ENCODE measurements around the gene FAM25G. TPM values are rescaled to one million over a fixed set of nuclear protein-coding genes. Genes with fewer than 3 reads are reported as not detected.

FAM25G gene
- total and polyA plus RNA-seq, 2 of the 13 experiments (the other 11 are each of a cell fraction or from before 2014, with no cell fraction given), result not detected

- TF ChIP-seq CTCF (CRISPR knock-in tag; IDR thresholded peaks at IDR 0.05) (no peak), ZNF18 (CRISPR knock-in tag; IDR thresholded peaks at IDR 0.05; ENCODE audit: insufficient replicate concordance) (no peak), ZNF652 (CRISPR knock-in tag; IDR thresholded peaks at IDR 0.05; ENCODE audit: borderline replicate concordance, low read depth) (no peak), SCMH1 (CRISPR knock-in tag; IDR thresholded peaks at IDR 0.05; ENCODE audit: borderline replicate concordance) (no peak), MXD4 (CRISPR knock-in tag; IDR thresholded peaks at IDR 0.05) (no peak), BRD4 (CRISPR knock-in tag; IDR thresholded peaks at IDR 0.05) (no peak), HCFC1 (IDR thresholded peaks at IDR 0.05; ENCODE audit: low read depth, low read length) (no peak), ARNTL (CRISPR knock-in tag; IDR thresholded peaks at IDR 0.05) (no peak), ZNF329 (CRISPR knock-in tag; IDR thresholded peaks at IDR 0.05; ENCODE audit: low read depth) (no peak)
These were observed 39.5 kb downstream of the FAM25G start (continued) for GRCh38 chr10:47451998-47452494.

DNA sequence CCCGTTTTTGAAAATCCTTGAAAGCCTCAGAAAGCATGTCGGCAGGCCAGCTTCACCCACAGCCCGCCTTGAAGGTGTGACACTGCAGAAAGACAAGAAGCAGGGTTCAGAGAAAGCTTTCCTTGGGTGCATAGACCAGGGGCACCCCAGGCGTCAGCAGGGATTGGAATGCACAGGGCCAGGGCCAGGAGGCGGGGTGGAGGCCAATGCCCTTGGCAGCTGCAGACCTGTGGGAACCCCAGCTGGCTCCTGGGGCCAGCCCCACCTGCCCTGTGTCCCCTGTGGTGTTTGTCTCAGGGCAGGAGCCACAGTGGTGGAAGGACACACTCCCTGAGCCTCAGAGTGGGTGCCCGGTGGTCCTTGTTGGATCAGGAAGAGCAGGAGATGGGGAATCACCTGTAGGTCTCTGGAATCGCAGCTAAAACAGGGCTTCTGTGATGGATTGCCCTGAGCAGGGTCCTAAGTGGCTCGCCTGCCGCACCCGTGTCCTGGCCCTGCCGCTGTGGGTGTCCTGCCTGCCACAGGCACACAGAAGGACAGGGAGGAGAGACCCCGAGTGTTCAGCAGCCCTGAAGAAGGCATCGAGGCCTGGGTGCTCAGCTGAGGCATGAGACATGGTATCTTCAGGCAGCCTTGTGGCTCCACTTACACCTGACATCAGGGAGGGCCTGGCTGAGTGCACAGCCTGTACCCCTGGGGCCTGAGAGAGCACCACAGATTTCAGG, 40.1 kb downstream of the FAM25G start:
- Histone ChIP-seq H3K4me3 (replicated peaks in 1 of 3; ENCODE audit: insufficient read depth in 1 of 3, low read depth in 2 of 3, low read length in 3 of 3) (no peak overlapping the region), H3K27ac (ENCODE audit: extremely low read length, insufficient read depth, low read length) (no peak overlapping the region), H2AFZ (ENCODE audit: low read length) (no peak overlapping the region), H3K4me2 (ENCODE audit: low read depth, low read length) (no peak overlapping the region), H3K27me3 (ENCODE audit: control insufficient read depth in 1 of 2, insufficient read depth in 2 of 2, low read length in 2 of 2) (peaks cover 9 to 44% of the 10 kb centered on the region in 2 experiments; a peak in 4 of 5 replicates), H4K20me1 (ENCODE audit: insufficient read depth, low read length) (no peaks in the 10 kb centered on the region), H3K4me1 (ENCODE audit: insufficient read depth, low read length) (peaks cover 12% of the 10 kb centered on the region), H3K79me2 (ENCODE audit: insufficient read depth, low read length) (no peaks in the 10 kb centered on the region), H3K9ac (ENCODE audit: insufficient read depth, low read depth, low read length) (no peak overlapping the region), H3K36me3 (replicated peaks in 1 of 2; ENCODE audit: control insufficient read depth in 1 of 2, insufficient read depth in 2 of 2, low read length in 2 of 2) (no peaks in the 10 kb centered on the region), H3K9me3 (ENCODE audit: low read length) (peaks cover 1% of the 10 kb centered on the region; the same call in 1 of the 2 replicates)
- POLR2A ChIA-PET, result no interaction called here
- in situ Hi-C loops (cut with HindIII; ENCODE audit: extremely low pct_ligation_motif_present, low pct_unique_long_range_greater_than_20kb), result no loop called here
- FAIRE-seq (no peak), ATAC-seq (peak; percentile 37), DNase-seq (ENCODE audit: low spot score) (no peak)
- CTCF ChIA-PET (ENCODE audit: low intra/inter-chr PET ratio, low total read pairs), result no interaction called here
- intact Hi-C loops (cut with micrococcal nuclease; ENCODE audit: unreplicated experiment), result no loop called here
- BruUV-seq (replicated peaks), result no TSS peak
- TF ChIP-seq GMEB1 (CRISPR knock-in tag; IDR thresholded peaks at IDR 0.05; ENCODE audit: borderline replicate concordance) (no peak), ZNF879 (CRISPR knock-in tag; IDR thresholded peaks at IDR 0.05) (no peak), JUN (CRISPR knock-in tag; IDR thresholded peaks at IDR 0.05) (no peak), ZNF782 (CRISPR knock-in tag; IDR thresholded peaks at IDR 0.05; ENCODE audit: borderline replicate concordance) (no peak), FOXP1 (IDR thresholded peaks at IDR 0.05) (no peak), FOXP1 (CRISPR knock-in tag; IDR thresholded peaks at IDR 0.05) (no peak), NFE2 (CRISPR knock-in tag; IDR thresholded peaks at IDR 0.05) (no peak), ZNF891 (CRISPR knock-in tag; IDR thresholded peaks at IDR 0.05) (no peak), POGZ (CRISPR knock-in tag; IDR thresholded peaks at IDR 0.05) (no peak), ZNF546 (CRISPR knock-in tag; conservative IDR thresholded peaks at IDR 0.05) (no peak)
- 18% methylated on average over 2 of the region's 13 CpGs for WGBS (ENCODE audit: low lambda C conversion rate)

Measured in HepG2 (cell line).